SU-DHL-6 (cell line): ENCODE measurements around the gene MRPL4.

Experiments
- H2AFZ ChIP-seq: fragments of 200-600 bp; sonication (generic); 2 replicates; pipeline ENCODE4 v1.6.1; 2014; ENCODE audit warnings: low read depth, mild to moderate bottlenecking, moderate library complexity, mixed read lengths, antibody characterized with exemption, low read length; ENCODE audit not compliant: severe bottlenecking
- H3F3A ChIP-seq: fragments of 200-600 bp; shearing (Covaris generic); 2 replicates; pipeline ENCODE4 v1.6.0; 2016; ENCODE audit warnings: antibody characterized with exemption, mild to moderate bottlenecking; ENCODE audit not compliant: insufficient read depth
- H3K27ac ChIP-seq: fragments of 200-600 bp; sonication (generic); 2 replicates; pipeline ENCODE4 v1.5.1; 2016; ENCODE audit warnings: low read depth, mild to moderate bottlenecking, low read length, moderate library complexity, mixed read lengths
- H3K27me3 ChIP-seq: fragments of 200-600 bp; sonication (generic), shearing (Covaris generic); 2 replicates; pipeline ENCODE4 v1.6.0; 2014; ENCODE audit warnings: mild to moderate bottlenecking, low read length
- H3K36me3 ChIP-seq: fragments of 200-600 bp; sonication (generic); 2 replicates; pipeline ENCODE4 v1.6.1; 2014; ENCODE audit warnings: mild to moderate bottlenecking, low read length, mixed read lengths
- H3K4me2 ChIP-seq: fragments of 300-600, 200-600 bp; shearing (Covaris generic), sonication (generic); 2 replicates; pipeline ENCODE4 v1.6.0; 2014; ENCODE audit warnings: low read length, low read depth, mild to moderate bottlenecking; ENCODE audit not compliant: poor library complexity, severe bottlenecking
- H3K4me3 ChIP-seq: fragments of 200-600 bp; sonication (generic); 2 replicates; pipeline ENCODE4 v1.5.1; 2014; ENCODE audit warnings: antibody characterized with exemption, low read length, mild to moderate bottlenecking, mixed read lengths; ENCODE audit not compliant: insufficient read depth, poor library complexity, severe bottlenecking
- H3K79me2 ChIP-seq: fragments of 200-600 bp; sonication (generic); 2 replicates; pipeline ENCODE4 v1.6.1; 2014; ENCODE audit warnings: mild to moderate bottlenecking, low read length, moderate library complexity; ENCODE audit not compliant: insufficient read depth
- H3K9ac ChIP-seq: fragments of 200-600 bp; sonication (generic); 2 replicates; pipeline ENCODE4 v1.7.0; 2014; ENCODE audit warnings: mild to moderate bottlenecking, low read length
- H3K9me2 ChIP-seq: fragments of 200-600 bp; sonication (generic); replicated peaks from 2 replicates; pipeline ENCODE4 v1.6.1; 2014; ENCODE audit warnings: low read length; ENCODE audit not compliant: insufficient read depth
- H3K9me3 ChIP-seq: fragments of 200-600 bp; sonication (generic); 2 replicates; pipeline ENCODE4 v1.6.1; 2014; ENCODE audit warnings: low read length, mixed read lengths; ENCODE audit not compliant: insufficient read depth
- H4K20me1 ChIP-seq: fragments of 200-600 bp; sonication (generic); 2 replicates; pipeline ENCODE4 v1.6.1; 2014; ENCODE audit warnings: low read depth, mild to moderate bottlenecking, antibody characterized with exemption, low read length, moderate library complexity, mixed read lengths
- CTCF ChIP-seq: fragments of 200-600 bp; sonication (generic); IDR thresholded peaks from one replicate; pipeline ENCODE4 v1.5.1; 2017; ENCODE audit warnings: antibody characterized with exemption, mild to moderate bottlenecking, low read length, moderate library complexity; ENCODE audit not compliant: insufficient read depth, poor library complexity, severe bottlenecking
- EZH2phosphoT487 ChIP-seq: fragments of 200-600 bp; sonication (generic), shearing (Covaris generic); conservative IDR thresholded peaks from 2 replicates; pipeline ENCODE4 v1.6.1; 2018; ENCODE audit warnings: mild to moderate bottlenecking, antibody characterized with exemption, low read length, moderate library complexity, mixed read lengths

MRPL4 gene

GRCh38 chr19:10285393-10285792 is 33.4 kb downstream of the MRPL4 start:
- H3F3A ChIP-seq: peaks cover 18% of the 10 kb centered on the region
- no peak overlapping the region for H3K4me3 ChIP-seq
- H3K9me3 ChIP-seq: no peaks in the 10 kb centered on the region
- no peaks in the 10 kb centered on the region for H3K27me3 ChIP-seq
- no peak for TF ChIP-seq EZH2phosphoT487
- no peak for TF ChIP-seq CTCF
- no peaks in the 10 kb centered on the region for H3K36me3 ChIP-seq
- no peaks in the 10 kb centered on the region for H3K79me2 ChIP-seq
- H3K4me2 ChIP-seq: no peak overlapping the region
- no peak overlapping the region for H3K27ac ChIP-seq
- no peak overlapping the region for H3K9ac ChIP-seq
- no peaks in the 10 kb centered on the region for H3K9me2 ChIP-seq
- H4K20me1 ChIP-seq: no peaks in the 10 kb centered on the region
- no peak overlapping the region for H2AFZ ChIP-seq

DNA sequence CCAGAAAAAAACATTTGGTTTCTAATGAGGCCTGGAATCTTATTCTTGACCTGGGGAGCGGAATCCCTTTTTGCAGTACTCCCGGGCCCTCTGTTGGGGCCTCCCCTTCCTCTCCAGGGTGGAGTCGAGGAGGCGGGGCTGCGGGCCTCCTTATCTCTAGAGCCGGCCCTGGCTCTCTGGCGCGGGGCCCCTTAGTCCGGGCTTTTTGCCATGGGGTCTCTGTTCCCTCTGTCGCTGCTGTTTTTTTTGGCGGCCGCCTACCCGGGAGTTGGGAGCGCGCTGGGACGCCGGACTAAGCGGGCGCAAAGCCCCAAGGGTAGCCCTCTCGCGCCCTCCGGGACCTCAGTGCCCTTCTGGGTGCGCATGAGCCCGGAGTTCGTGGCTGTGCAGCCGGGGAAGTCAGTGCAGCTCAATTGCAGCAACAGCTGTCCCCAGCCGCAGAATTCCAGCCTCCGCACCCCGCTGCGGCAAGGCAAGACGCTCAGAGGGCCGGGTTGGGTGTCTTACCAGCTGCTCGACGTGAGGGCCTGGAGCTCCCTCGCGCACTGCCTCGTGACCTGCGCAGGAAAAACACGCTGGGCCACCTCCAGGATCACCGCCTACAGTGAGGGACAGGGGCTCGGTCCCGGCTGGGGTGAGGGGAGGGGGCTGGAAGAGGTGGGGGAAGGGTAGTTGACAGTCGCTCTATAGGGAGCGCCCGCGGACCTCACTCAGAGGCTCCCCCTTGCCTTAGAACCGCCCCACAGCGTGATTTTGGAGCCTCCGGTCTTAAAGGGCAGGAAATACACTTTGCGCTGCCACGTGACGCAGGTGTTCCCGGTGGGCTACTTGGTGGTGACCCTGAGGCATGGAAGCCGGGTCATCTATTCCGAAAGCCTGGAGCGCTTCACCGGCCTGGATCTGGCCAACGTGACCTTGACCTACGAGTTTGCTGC is 35.1 kb downstream of the MRPL4 start, which contains the start of gene ICAM4:
Gene ICAM4, plus strand, starts transcription at position 153 of the 935 bp plus-strand sequence. Its CDS starts 58 bp downstream, at position 211.
- Histone ChIP-seq H2AFZ (no peak within 1 kb of the TSS), H3K4me3 (no peak within 1 kb of the TSS), H3K9me2 (no peaks in the 10 kb centered on the region), H3K9me3 (no peaks in the 10 kb centered on the region), H3K9ac (no peak within 1 kb of the TSS), H3F3A (peaks cover 18% of the 10 kb centered on the region), H3K4me2 (no peak within 1 kb of the TSS), H3K36me3 (no peaks in the 10 kb centered on the region), H3K27ac (peak within 1 kb of the TSS; percentile 26), H3K79me2 (no peaks in the 10 kb centered on the region), H3K27me3 (no peaks in the 10 kb centered on the region), H4K20me1 (no peaks in the 10 kb centered on the region)
- TF ChIP-seq EZH2phosphoT487 (no peak), CTCF (no peak)

GRCh38 chr19:10288662-10289166 is 36.7 kb downstream of the MRPL4 start:
- TF ChIP-seq EZH2phosphoT487 (no peak), CTCF (no peak)
- Histone ChIP-seq H3F3A (peaks cover 18% of the 10 kb centered on the region), H2AFZ (peak overlapping the region; percentile 90), H3K4me2 (peak overlapping the region; percentile 80), H3K9me2 (no peaks in the 10 kb centered on the region), H3K27me3 (no peaks in the 10 kb centered on the region), H3K9ac (peak overlapping the region; percentile 62), H3K36me3 (no peaks in the 10 kb centered on the region), H3K79me2 (no peaks in the 10 kb centered on the region), H3K27ac (peak overlapping the region; percentile 66), H4K20me1 (no peaks in the 10 kb centered on the region), H3K4me3 (peak overlapping the region; percentile 58), H3K9me3 (no peaks in the 10 kb centered on the region)
